SU-DHL-6 (cell line): Measurements from ENCODE around the gene ITGB6.

Experiments used
- H2AFZ ChIP-seq: fragments of 200-600 bp; sonication (generic); 2 replicates; pipeline ENCODE4 v1.6.1; 2014; ENCODE audit warnings: low read depth, mild to moderate bottlenecking, moderate library complexity, mixed read lengths, antibody characterized with exemption, low read length; ENCODE audit not compliant: severe bottlenecking
- H3F3A ChIP-seq: fragments of 200-600 bp; shearing (Covaris generic); 2 replicates; pipeline ENCODE4 v1.6.0; 2016; ENCODE audit warnings: antibody characterized with exemption, mild to moderate bottlenecking; ENCODE audit not compliant: insufficient read depth
- H3K27ac ChIP-seq: fragments of 200-600 bp; sonication (generic); 2 replicates; pipeline ENCODE4 v1.5.1; 2016; ENCODE audit warnings: low read depth, mild to moderate bottlenecking, low read length, moderate library complexity, mixed read lengths
- H3K27me3 ChIP-seq: fragments of 200-600 bp; sonication (generic), shearing (Covaris generic); 2 replicates; pipeline ENCODE4 v1.6.0; 2014; ENCODE audit warnings: mild to moderate bottlenecking, low read length
- H3K36me3 ChIP-seq: fragments of 200-600 bp; sonication (generic); 2 replicates; pipeline ENCODE4 v1.6.1; 2014; ENCODE audit warnings: mild to moderate bottlenecking, low read length, mixed read lengths
- H3K4me2 ChIP-seq: fragments of 300-600, 200-600 bp; shearing (Covaris generic), sonication (generic); 2 replicates; pipeline ENCODE4 v1.6.0; 2014; ENCODE audit warnings: low read length, low read depth, mild to moderate bottlenecking; ENCODE audit not compliant: poor library complexity, severe bottlenecking
- H3K4me3 ChIP-seq: fragments of 200-600 bp; sonication (generic); 2 replicates; pipeline ENCODE4 v1.5.1; 2014; ENCODE audit warnings: antibody characterized with exemption, low read length, mild to moderate bottlenecking, mixed read lengths; ENCODE audit not compliant: insufficient read depth, poor library complexity, severe bottlenecking
- H3K79me2 ChIP-seq: fragments of 200-600 bp; sonication (generic); 2 replicates; pipeline ENCODE4 v1.6.1; 2014; ENCODE audit warnings: mild to moderate bottlenecking, low read length, moderate library complexity; ENCODE audit not compliant: insufficient read depth
- H3K9ac ChIP-seq: fragments of 200-600 bp; sonication (generic); 2 replicates; pipeline ENCODE4 v1.7.0; 2014; ENCODE audit warnings: mild to moderate bottlenecking, low read length
- H3K9me2 ChIP-seq: fragments of 200-600 bp; sonication (generic); replicated peaks from 2 replicates; pipeline ENCODE4 v1.6.1; 2014; ENCODE audit warnings: low read length; ENCODE audit not compliant: insufficient read depth
- H3K9me3 ChIP-seq: fragments of 200-600 bp; sonication (generic); 2 replicates; pipeline ENCODE4 v1.6.1; 2014; ENCODE audit warnings: low read length, mixed read lengths; ENCODE audit not compliant: insufficient read depth
- H4K20me1 ChIP-seq: fragments of 200-600 bp; sonication (generic); 2 replicates; pipeline ENCODE4 v1.6.1; 2014; ENCODE audit warnings: low read depth, mild to moderate bottlenecking, antibody characterized with exemption, low read length, moderate library complexity, mixed read lengths
- CTCF ChIP-seq: fragments of 200-600 bp; sonication (generic); IDR thresholded peaks from one replicate; pipeline ENCODE4 v1.5.1; 2017; ENCODE audit warnings: antibody characterized with exemption, mild to moderate bottlenecking, low read length, moderate library complexity; ENCODE audit not compliant: insufficient read depth, poor library complexity, severe bottlenecking
- EZH2phosphoT487 ChIP-seq: fragments of 200-600 bp; sonication (generic), shearing (Covaris generic); conservative IDR thresholded peaks from 2 replicates; pipeline ENCODE4 v1.6.1; 2018; ENCODE audit warnings: mild to moderate bottlenecking, antibody characterized with exemption, low read length, moderate library complexity, mixed read lengths

Gene ITGB6

GRCh38 chr2:160205505-160205904 lies 5.4 kb upstream of the ITGB6 start:
- Histone ChIP-seq H3K4me3 (no peak overlapping the region), H3K9ac (no peak overlapping the region), H4K20me1 (no peaks in the 10 kb centered on the region), H3K27me3 (no peaks in the 10 kb centered on the region), H3K79me2 (no peaks in the 10 kb centered on the region), H3K4me2 (no peak overlapping the region), H3K9me2 (no peaks in the 10 kb centered on the region), H3K9me3 (no peaks in the 10 kb centered on the region), H3K27ac (no peak overlapping the region), H2AFZ (no peak overlapping the region), H3K36me3 (no peaks in the 10 kb centered on the region), H3F3A (no peaks in the 10 kb centered on the region)
- TF ChIP-seq EZH2phosphoT487: no peak
- no peak for TF ChIP-seq CTCF

GRCh38 chr2:160203422-160203821 lies 3.4 kb upstream of the ITGB6 start:
- Histone ChIP-seq H2AFZ (no peak overlapping the region), H3K4me3 (no peak overlapping the region), H3K9me2 (no peaks in the 10 kb centered on the region), H3K79me2 (no peaks in the 10 kb centered on the region), H4K20me1 (no peaks in the 10 kb centered on the region), H3K9me3 (no peaks in the 10 kb centered on the region), H3K27ac (no peak overlapping the region), H3F3A (no peaks in the 10 kb centered on the region), H3K9ac (no peak overlapping the region), H3K27me3 (no peaks in the 10 kb centered on the region), H3K36me3 (no peaks in the 10 kb centered on the region), H3K4me2 (no peak overlapping the region)
- TF ChIP-seq CTCF (no peak), EZH2phosphoT487 (no peak)

GRCh38 chr2:160203007-160203406 lies 2.9 kb upstream of the ITGB6 start:
- Histone ChIP-seq H3K9me2 (no peaks in the 10 kb centered on the region), H3K36me3 (no peaks in the 10 kb centered on the region), H3K4me3 (no peak overlapping the region), H4K20me1 (no peaks in the 10 kb centered on the region), H3K4me2 (no peak overlapping the region), H3K27ac (no peak overlapping the region), H3K9ac (no peak overlapping the region), H2AFZ (no peak overlapping the region), H3K79me2 (no peaks in the 10 kb centered on the region), H3K27me3 (no peaks in the 10 kb centered on the region), H3F3A (no peaks in the 10 kb centered on the region), H3K9me3 (no peaks in the 10 kb centered on the region)
- TF ChIP-seq CTCF (no peak), EZH2phosphoT487 (no peak)
